Measurements from ENCODE around the gene SAT2.

Gene SAT2

DNA sequence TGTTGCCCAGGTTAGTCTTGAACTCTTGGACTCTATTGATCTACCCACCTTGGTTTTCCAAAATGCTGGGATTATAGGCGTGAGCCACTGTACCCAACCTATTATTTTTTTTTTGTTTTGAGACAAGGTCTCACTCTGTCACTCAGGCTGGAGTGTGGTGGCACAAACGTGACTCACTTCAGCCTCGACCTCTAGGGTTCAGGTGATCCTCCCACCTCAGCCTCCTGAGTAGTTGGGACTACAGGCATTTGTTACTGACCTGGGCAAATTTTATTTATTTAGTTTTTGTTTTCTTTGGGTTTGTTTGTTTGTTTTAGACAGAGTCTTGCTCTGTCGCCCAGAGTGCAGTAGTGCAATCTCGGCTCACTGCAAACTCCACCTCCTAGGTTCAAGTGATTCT lies 4.0 kb downstream of the SAT2 start:
- no peak overlapping the region for H2BK5ac ChIP-seq (ENCODE audit: low read depth, low read length, poor library complexity, severe bottlenecking)
- H3K4me3 ChIP-seq (ENCODE audit: insufficient read depth in 1 of 2, low read depth in 1 of 2, low read length in 2 of 2) = no peak overlapping the region
- no peak overlapping the region for H2BK12ac ChIP-seq (ENCODE audit: low read length in 2 of 2)
- no peak overlapping the region for H3K14ac ChIP-seq (ENCODE audit: low read length in 2 of 2)
- H3K4me1 ChIP-seq (ENCODE audit: control insufficient read depth, insufficient read depth, low read depth, low read length) = peaks cover 7% of the 10 kb centered on the region
- H3K4ac ChIP-seq (ENCODE audit: low read depth in 1 of 2, low read length in 2 of 2) = no peak overlapping the region
- H4K91ac ChIP-seq (ENCODE audit: low read length) = no peak overlapping the region
- H2AFZ ChIP-seq (ENCODE audit: low read depth, low read length) = no peak overlapping the region
- WGBS = 90% methylated on average over 5 of the region's 5 CpGs
- no peak overlapping the region for H3K9ac ChIP-seq (ENCODE audit: low read length)
- no peak overlapping the region for H2BK120ac ChIP-seq (ENCODE audit: low read depth, low read length)
- no peak overlapping the region for H3K27ac ChIP-seq (ENCODE audit: low read length, poor library complexity, severe bottlenecking)
- no peak overlapping the region for H4K8ac ChIP-seq (ENCODE audit: low read length)
- H3K9me3 ChIP-seq (ENCODE audit: control insufficient read depth, low read length) = no peaks in the 10 kb centered on the region
- H3K4me2 ChIP-seq (ENCODE audit: low read length, poor library complexity, severe bottlenecking) = no peak overlapping the region
- no peaks in the 10 kb centered on the region for H3K27me3 ChIP-seq (ENCODE audit: control insufficient read depth in 1 of 2, insufficient read depth in 1 of 2, low read length in 2 of 2)
- no peak for DNase-seq
- H3K23ac ChIP-seq (ENCODE audit: low read length in 2 of 2) = no peak overlapping the region
- no peak overlapping the region for H3K18ac ChIP-seq (ENCODE audit: low read depth in 1 of 2, low read length in 2 of 2)
- peaks cover 9% of the 10 kb centered on the region for H3K79me1 ChIP-seq (replicated peaks; ENCODE audit: low read length, poor library complexity, severe bottlenecking)
- H2AK5ac ChIP-seq (ENCODE audit: low read length, severe bottlenecking) = no peak overlapping the region
- peaks cover 3 to 6% of the 10 kb centered on the region in 2 experiments for H3K36me3 ChIP-seq (ENCODE audit: control insufficient read depth in 1 of 2, insufficient read depth in 2 of 2, low read depth in 1 of 2, low read length in 2 of 2)
- no peak overlapping the region for H2BK15ac ChIP-seq (ENCODE audit: low read depth, poor library complexity, severe bottlenecking)

DNA sequence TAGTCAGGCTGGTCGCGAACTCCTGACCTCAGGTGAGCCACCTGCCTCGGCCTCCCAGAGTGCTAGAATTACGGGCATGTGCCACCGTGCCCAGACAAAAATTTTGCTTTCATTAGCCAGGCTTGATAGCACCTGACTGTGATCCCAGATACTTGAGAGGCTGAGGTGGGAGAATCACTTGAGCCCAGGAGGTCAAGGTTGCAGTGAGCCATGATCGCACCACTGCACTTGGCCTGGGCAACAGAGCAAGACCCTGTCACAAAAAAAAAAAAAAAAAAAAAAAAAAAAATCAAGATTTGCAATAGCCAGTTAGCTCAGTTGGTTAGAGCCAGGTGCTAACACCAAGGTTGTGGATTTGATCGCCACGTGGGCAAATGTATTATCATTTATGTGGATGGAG lies 6.8 kb downstream of the SAT2 start:
- H2BK12ac ChIP-seq (ENCODE audit: low read length in 2 of 2) = no peak overlapping the region
- H2BK5ac ChIP-seq (ENCODE audit: low read depth, low read length, poor library complexity, severe bottlenecking) = no peak overlapping the region
- no peak overlapping the region for H3K4me3 ChIP-seq (ENCODE audit: insufficient read depth in 1 of 2, low read depth in 1 of 2, low read length in 2 of 2)
- no peak overlapping the region for H2BK120ac ChIP-seq (ENCODE audit: low read depth, low read length)
- no peak overlapping the region for H3K4me2 ChIP-seq (ENCODE audit: low read length, poor library complexity, severe bottlenecking)
- H3K4ac ChIP-seq (ENCODE audit: low read depth in 1 of 2, low read length in 2 of 2) = no peak overlapping the region
- H3K18ac ChIP-seq (ENCODE audit: low read depth in 1 of 2, low read length in 2 of 2) = no peak overlapping the region
- no peaks in the 10 kb centered on the region for H3K27me3 ChIP-seq (ENCODE audit: control insufficient read depth in 1 of 2, insufficient read depth in 1 of 2, low read length in 2 of 2)
- no peak for DNase-seq
- no peak overlapping the region for H2BK15ac ChIP-seq (ENCODE audit: low read depth, poor library complexity, severe bottlenecking)
- H3K36me3 ChIP-seq (ENCODE audit: control insufficient read depth in 1 of 2, insufficient read depth in 2 of 2, low read depth in 1 of 2, low read length in 2 of 2) = peaks cover 0 to 4% of the 10 kb centered on the region in 2 experiments
- no peak overlapping the region for H4K8ac ChIP-seq (ENCODE audit: low read length)
- 97% methylated on average over 8 of the region's 8 CpGs for WGBS
- H2AFZ ChIP-seq (ENCODE audit: low read depth, low read length) = no peak overlapping the region
- H3K14ac ChIP-seq (ENCODE audit: low read length in 2 of 2) = no peak overlapping the region
- no peaks in the 10 kb centered on the region for H3K9me3 ChIP-seq (ENCODE audit: control insufficient read depth, low read length)
- H3K23ac ChIP-seq (ENCODE audit: low read length in 2 of 2) = no peak overlapping the region
- no peak overlapping the region for H3K27ac ChIP-seq (ENCODE audit: low read length, poor library complexity, severe bottlenecking)
- H3K4me1 ChIP-seq (ENCODE audit: control insufficient read depth, insufficient read depth, low read depth, low read length) = peaks cover 2% of the 10 kb centered on the region
- H3K9ac ChIP-seq (ENCODE audit: low read length) = no peak overlapping the region
- H4K91ac ChIP-seq (ENCODE audit: low read length) = no peak overlapping the region
- H2AK5ac ChIP-seq (ENCODE audit: low read length, severe bottlenecking) = no peak overlapping the region
- no peaks in the 10 kb centered on the region for H3K79me1 ChIP-seq (replicated peaks; ENCODE audit: low read length, poor library complexity, severe bottlenecking)

DNA sequence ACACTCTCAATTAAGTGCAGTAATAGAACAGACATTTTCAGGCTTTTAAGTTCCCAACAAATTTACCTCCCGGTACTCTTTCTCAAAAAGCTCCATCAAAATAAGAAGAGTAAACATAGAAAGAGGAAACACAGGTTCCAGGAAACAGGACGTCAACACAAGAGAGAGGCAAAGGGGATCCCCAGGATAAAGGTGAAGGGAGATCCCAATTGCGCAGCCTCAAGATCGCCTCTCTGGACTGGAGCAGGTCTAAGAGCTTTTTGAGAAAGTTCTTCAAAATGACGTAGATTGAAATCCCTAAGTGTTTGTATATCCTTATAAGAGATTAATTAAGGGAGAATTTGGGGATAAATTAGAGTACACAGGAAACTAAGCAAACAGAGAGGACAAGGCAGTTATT lies 9.0 kb downstream of the SAT2 start:
- Histone ChIP-seq H3K36me3 (ENCODE audit: control insufficient read depth in 1 of 2, insufficient read depth in 2 of 2, low read depth in 1 of 2, low read length in 2 of 2) (no peaks in the 10 kb centered on the region), H3K14ac (ENCODE audit: low read length in 2 of 2) (no peak overlapping the region), H3K9me3 (ENCODE audit: control insufficient read depth, low read length) (no peaks in the 10 kb centered on the region), H3K4me3 (ENCODE audit: insufficient read depth in 1 of 2, low read depth in 1 of 2, low read length in 2 of 2) (no peak overlapping the region), H3K18ac (ENCODE audit: low read depth in 1 of 2, low read length in 2 of 2) (no peak overlapping the region), H3K27ac (ENCODE audit: low read length, poor library complexity, severe bottlenecking) (no peak overlapping the region), H3K9ac (ENCODE audit: low read length) (no peak overlapping the region), H3K4ac (ENCODE audit: low read depth in 1 of 2, low read length in 2 of 2) (no peak overlapping the region), H2BK5ac (ENCODE audit: low read depth, low read length, poor library complexity, severe bottlenecking) (no peak overlapping the region), H2BK12ac (ENCODE audit: low read length in 2 of 2) (no peak overlapping the region), H3K4me1 (ENCODE audit: control insufficient read depth, insufficient read depth, low read depth, low read length) (peaks cover 3% of the 10 kb centered on the region), H2BK15ac (ENCODE audit: low read depth, poor library complexity, severe bottlenecking) (no peak overlapping the region), H2AK5ac (ENCODE audit: low read length, severe bottlenecking) (no peak overlapping the region), H2AFZ (ENCODE audit: low read depth, low read length) (no peak overlapping the region), H2BK120ac (ENCODE audit: low read depth, low read length) (no peak overlapping the region), H4K91ac (ENCODE audit: low read length) (no peak overlapping the region), H3K4me2 (ENCODE audit: low read length, poor library complexity, severe bottlenecking) (no peak overlapping the region), H4K8ac (ENCODE audit: low read length) (no peak overlapping the region), H3K27me3 (ENCODE audit: control insufficient read depth in 1 of 2, insufficient read depth in 1 of 2, low read length in 2 of 2) (no peaks in the 10 kb centered on the region), H3K79me1 (replicated peaks; ENCODE audit: low read length, poor library complexity, severe bottlenecking) (no peaks in the 10 kb centered on the region), H3K23ac (ENCODE audit: low read length in 2 of 2) (no peak overlapping the region)
- DNase-seq = no peak
- 92% methylated on average over 4 of the region's 5 CpGs for WGBS

DNA sequence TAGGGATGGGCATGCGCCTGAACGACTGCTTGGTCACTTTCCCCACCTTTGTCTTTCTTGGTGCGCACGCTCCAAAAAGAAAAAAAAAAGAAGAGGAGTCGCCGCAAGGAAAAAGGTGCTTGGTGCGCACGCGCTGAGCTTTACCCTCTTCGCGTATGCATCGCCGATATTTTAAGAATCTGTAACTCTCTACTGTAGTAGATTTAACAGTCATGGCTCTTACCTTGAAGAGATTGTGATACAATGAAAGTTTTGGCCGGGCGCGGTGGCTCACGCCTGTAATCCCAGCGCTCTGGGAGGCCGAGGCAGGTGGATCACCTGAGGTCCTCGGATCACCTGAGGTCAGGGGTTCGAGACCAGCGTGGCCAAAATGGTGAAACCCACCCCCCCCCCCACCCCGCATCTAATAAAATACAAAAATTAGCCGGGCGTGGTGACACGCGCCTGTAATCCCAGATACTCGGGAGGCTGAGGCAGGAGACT lies 12.3 kb downstream of the SAT2 start:
- no peak overlapping the region for H4K91ac ChIP-seq (ENCODE audit: low read length)
- no peak overlapping the region for H2BK15ac ChIP-seq (ENCODE audit: low read depth, poor library complexity, severe bottlenecking)
- H3K79me1 ChIP-seq (replicated peaks; ENCODE audit: low read length, poor library complexity, severe bottlenecking) = no peaks in the 10 kb centered on the region
- H3K14ac ChIP-seq (ENCODE audit: low read length in 2 of 2) = peak overlapping the region in 1 of 2 experiments; percentile 36
- peak overlapping the region; percentile 67 for H4K8ac ChIP-seq (ENCODE audit: low read length)
- no peak overlapping the region for H2AK5ac ChIP-seq (ENCODE audit: low read length, severe bottlenecking)
- H3K4me1 ChIP-seq (ENCODE audit: control insufficient read depth, insufficient read depth, low read depth, low read length) = peaks cover 3% of the 10 kb centered on the region
- no peak overlapping the region for H2BK5ac ChIP-seq (ENCODE audit: low read depth, low read length, poor library complexity, severe bottlenecking)
- no peaks in the 10 kb centered on the region for H3K9me3 ChIP-seq (ENCODE audit: control insufficient read depth, low read length)
- H2AFZ ChIP-seq (ENCODE audit: low read depth, low read length) = no peak overlapping the region
- H3K18ac ChIP-seq (ENCODE audit: low read depth in 1 of 2, low read length in 2 of 2) = peak overlapping the region in 1 of 2 experiments; percentile 30
- no peak overlapping the region for H2BK120ac ChIP-seq (ENCODE audit: low read depth, low read length)
- H3K23ac ChIP-seq (ENCODE audit: low read length in 2 of 2) = no peak overlapping the region
- WGBS = 10% methylated on average over 23 of the region's 28 CpGs
- peak overlapping the region in 1 of 2 experiments; percentile 59 for H3K4ac ChIP-seq (ENCODE audit: low read depth in 1 of 2, low read length in 2 of 2)
- peak overlapping the region; percentile 60 for H3K4me2 ChIP-seq (ENCODE audit: low read length, poor library complexity, severe bottlenecking)
- no peak overlapping the region for H2BK12ac ChIP-seq (ENCODE audit: low read length in 2 of 2)
- H3K4me3 ChIP-seq (ENCODE audit: insufficient read depth in 1 of 2, low read depth in 1 of 2, low read length in 2 of 2) = peak overlapping the region; percentile 29 to 77
- no peaks in the 10 kb centered on the region for H3K27me3 ChIP-seq (ENCODE audit: control insufficient read depth in 1 of 2, insufficient read depth in 1 of 2, low read length in 2 of 2)
- no peak for DNase-seq
- H3K9ac ChIP-seq (ENCODE audit: low read length) = peak overlapping the region; percentile 90
- peaks cover 0 to 17% of the 10 kb centered on the region in 2 experiments for H3K36me3 ChIP-seq (ENCODE audit: control insufficient read depth in 1 of 2, insufficient read depth in 2 of 2, low read depth in 1 of 2, low read length in 2 of 2)
- H3K27ac ChIP-seq (ENCODE audit: low read length, poor library complexity, severe bottlenecking) = peak overlapping the region; percentile 81

Measured in mesenchymal stem cell (in vitro differentiated cells and primary cell).